ENCODE measurements around the gene DMD. TPM values are rescaled to one million over a fixed set of nuclear protein-coding genes. Genes with fewer than 3 reads are reported as not detected.

Gene DMD
- total RNA-seq, 1 donor from 2014 or later = 30.6 TPM

DNA sequence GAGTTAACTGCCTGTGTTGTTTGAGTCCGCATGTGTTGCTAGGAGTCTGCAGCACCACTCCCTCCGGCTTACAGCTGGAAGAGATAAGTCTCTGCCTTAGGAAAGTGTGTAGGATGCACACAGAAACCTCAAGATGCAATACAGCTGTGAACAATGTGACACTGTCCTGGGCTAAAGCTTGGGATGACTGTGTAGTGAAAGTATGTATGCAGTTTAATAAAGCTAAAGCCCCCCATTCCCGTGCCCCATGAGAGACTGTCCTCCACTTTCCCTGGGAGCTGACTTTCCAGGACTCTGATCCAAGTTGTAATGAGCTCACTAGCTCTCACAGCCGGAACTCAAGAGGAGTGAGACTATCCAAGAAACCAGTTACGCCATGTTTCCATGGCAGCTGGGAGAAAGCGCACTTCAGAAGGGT, 1982.9 kb downstream of the DMD start:
- H3K27me3 Mint-ChIP-seq (ENCODE audit: insufficient read depth, low read depth) = peaks cover 2% of the 10 kb centered on the region
- no peaks in the 10 kb centered on the region for H4K20me1 ChIP-seq (ENCODE audit: low read depth)
- H3K4me1 ChIP-seq = peaks cover 15% of the 10 kb centered on the region
- no peak overlapping the region for H3K4me2 ChIP-seq
- H3K9ac ChIP-seq = no peak overlapping the region
- peaks cover 4% of the 10 kb centered on the region for H3K79me2 ChIP-seq (ENCODE audit: low read depth)
- H3K4me3 ChIP-seq = no peak overlapping the region
- TF ChIP-seq EZH2 (IDR thresholded peaks at IDR 0.05) (no peak), CTCF (IDR thresholded peaks at IDR 0.05) (no peak), EZH2phosphoT487 (IDR thresholded peaks at IDR 0.05) (no peak)
- H3K27ac ChIP-seq = no peak overlapping the region
- H3K27ac Mint-ChIP-seq = no peak overlapping the region
- H3F3A ChIP-seq (ENCODE audit: low read depth) = peaks cover 15% of the 10 kb centered on the region
- peaks cover 12% of the 10 kb centered on the region for H3K4me1 Mint-ChIP-seq
- no peaks in the 10 kb centered on the region for H3K27me3 ChIP-seq
- H3K9me3 ChIP-seq (ENCODE audit: low read depth) = no peaks in the 10 kb centered on the region
- H3K9me3 Mint-ChIP-seq = no peaks in the 10 kb centered on the region
- H3K36me3 ChIP-seq = no peaks in the 10 kb centered on the region
- no peak for DNase-seq (ENCODE audit: low spot score)
- no peak overlapping the region for H2AFZ ChIP-seq (replicated peaks)
- H3K36me3 Mint-ChIP-seq = peaks cover 10% of the 10 kb centered on the region
- H3K4me3 Mint-ChIP-seq = no peak overlapping the region

DNA sequence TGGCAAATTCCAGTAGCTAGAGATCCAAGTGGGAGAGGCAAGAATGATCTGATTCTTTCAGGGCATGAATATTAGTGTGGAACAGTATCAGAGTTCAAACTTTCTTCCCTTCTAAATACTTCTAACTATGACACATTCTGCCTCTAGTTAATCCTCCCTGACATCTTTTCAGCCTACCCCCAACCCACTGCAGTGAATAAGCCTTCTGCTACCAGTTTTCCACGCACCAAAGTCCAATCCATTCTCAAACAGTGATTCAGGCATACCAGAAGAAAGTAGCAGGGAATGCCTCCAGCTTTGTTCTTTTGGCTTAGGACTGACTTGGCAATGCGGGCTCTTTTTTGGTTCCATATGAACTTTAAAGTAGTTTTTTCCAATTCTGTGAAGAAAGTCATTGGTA, 1984.1 kb downstream of the DMD start:
- TF ChIP-seq CTCF (IDR thresholded peaks at IDR 0.05) = no peak
- no peak for TF ChIP-seq EZH2 (IDR thresholded peaks at IDR 0.05)
- no peak for TF ChIP-seq EZH2phosphoT487 (IDR thresholded peaks at IDR 0.05)
- H3K79me2 ChIP-seq (ENCODE audit: low read depth) = peaks cover 4% of the 10 kb centered on the region
- Mint-ChIP-seq H3K9me3 (no peaks in the 10 kb centered on the region), H3K4me3 (no peak overlapping the region), H3K4me1 (peaks cover 3% of the 10 kb centered on the region), H3K27me3 (ENCODE audit: insufficient read depth, low read depth) (peaks cover 2% of the 10 kb centered on the region), H3K36me3 (peaks cover 10% of the 10 kb centered on the region), H3K27ac (no peak overlapping the region)
- no peak overlapping the region for H3K4me2 ChIP-seq
- no peaks in the 10 kb centered on the region for H3K9me3 ChIP-seq (ENCODE audit: low read depth)
- H3K27me3 ChIP-seq = no peaks in the 10 kb centered on the region
- H3K4me3 ChIP-seq = no peak overlapping the region
- no peaks in the 10 kb centered on the region for H3K36me3 ChIP-seq
- H3K9ac ChIP-seq = no peak overlapping the region
- H3F3A ChIP-seq (ENCODE audit: low read depth) = peaks cover 5% of the 10 kb centered on the region
- H3K27ac ChIP-seq = no peak overlapping the region
- H4K20me1 ChIP-seq (ENCODE audit: low read depth) = no peaks in the 10 kb centered on the region
- H3K4me1 ChIP-seq = peaks cover 3% of the 10 kb centered on the region
- H2AFZ ChIP-seq (replicated peaks) = no peak overlapping the region
- DNase-seq (ENCODE audit: low spot score) = no peak

DNA sequence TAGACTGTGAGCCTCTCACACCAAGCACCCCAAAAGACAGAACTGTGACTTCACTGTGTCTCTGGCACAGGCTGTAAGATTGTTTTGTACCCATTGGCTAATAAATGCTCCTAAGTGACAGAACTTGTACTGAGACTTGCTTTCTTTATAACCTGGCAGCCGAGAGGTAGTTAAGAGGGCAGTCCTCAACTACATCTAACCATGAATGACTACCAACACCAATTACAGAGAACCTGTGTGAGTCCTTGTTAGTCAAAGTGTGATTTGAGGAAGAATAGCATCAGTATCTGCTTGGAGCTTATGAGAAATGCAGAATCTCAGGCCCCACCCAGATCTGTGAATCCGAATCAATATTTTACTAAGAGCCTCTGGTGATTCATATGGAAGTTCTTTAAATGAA, 1985.5 kb downstream of the DMD start:
- no peak overlapping the region for H3K9ac ChIP-seq
- no peak overlapping the region for H2AFZ ChIP-seq (replicated peaks)
- H3K36me3 Mint-ChIP-seq = peaks cover 7% of the 10 kb centered on the region
- H3K4me3 Mint-ChIP-seq = no peak overlapping the region
- H3F3A ChIP-seq (ENCODE audit: low read depth) = no peaks in the 10 kb centered on the region
- no peak overlapping the region for H3K27ac ChIP-seq
- H3K27me3 Mint-ChIP-seq (ENCODE audit: insufficient read depth, low read depth) = peaks cover 2% of the 10 kb centered on the region
- H3K36me3 ChIP-seq = no peaks in the 10 kb centered on the region
- no peaks in the 10 kb centered on the region for H4K20me1 ChIP-seq (ENCODE audit: low read depth)
- no peaks in the 10 kb centered on the region for H3K4me1 ChIP-seq
- H3K4me3 ChIP-seq = no peak overlapping the region
- TF ChIP-seq EZH2 (IDR thresholded peaks at IDR 0.05) (no peak), CTCF (IDR thresholded peaks at IDR 0.05) (no peak), EZH2phosphoT487 (IDR thresholded peaks at IDR 0.05) (no peak)
- H3K9me3 ChIP-seq (ENCODE audit: low read depth) = no peaks in the 10 kb centered on the region
- no peak for DNase-seq (ENCODE audit: low spot score)
- H3K9me3 Mint-ChIP-seq = no peaks in the 10 kb centered on the region
- H3K27me3 ChIP-seq = no peaks in the 10 kb centered on the region
- H3K27ac Mint-ChIP-seq = no peak overlapping the region
- H3K79me2 ChIP-seq (ENCODE audit: low read depth) = no peaks in the 10 kb centered on the region
- no peak overlapping the region for H3K4me2 ChIP-seq
- no peaks in the 10 kb centered on the region for H3K4me1 Mint-ChIP-seq

Data from neural progenitor cell (in vitro differentiated cells).